RPMI7951 (cell line): ENCODE results near the gene KDM2B. TPM values are rescaled to one million over a fixed set of nuclear protein-coding genes. Genes with fewer than 3 reads are reported as not detected.
A peak's percentile ranks its signal among the peaks of the same experiment; 100 is the strongest.

Experiments
- DNase-seq: peaks from one replicate; pipeline ENCODE4 v3.0.0-alpha.2; 2012; ENCODE audit warnings: low read depth
- total RNA-seq: library from RNA; depleted of rRNA; stranded (reverse); fragments of >200 nt; shearing (Covaris generic); gene quantifications from 2 replicates; pipeline ENCODE4 v1.2.3, GENCODE V29; 2014

The KDM2B gene
- total RNA-seq, 1 experiment from 2014 or later = 20.1 TPM

- no peak for DNase-seq
Observed at GRCh38 chr12:121561009-121561395, 19.8 kb downstream of the KDM2B start.

GRCh38 chr12:121560392-121561008 lies 20.3 kb downstream of the KDM2B start:
- no peak for DNase-seq

GRCh38 chr12:121558956-121559355 lies 21.9 kb downstream of the KDM2B start:
- DNase-seq = no peak

GRCh38 chr12:121550974-121551634 lies 29.7 kb downstream of the KDM2B start:
- DNase-seq = no peak

- DNase-seq = no peak
Observed at GRCh38 chr12:121549075-121549474, 31.7 kb downstream of the KDM2B start.

GRCh38 chr12:121545480-121545879 lies 35.3 kb downstream of the KDM2B start:
- no peak for DNase-seq

- DNase-seq = no peak
Observed at GRCh38 chr12:121543786-121544185, 37.0 kb downstream of the KDM2B start.

- no peak for DNase-seq
Observed at GRCh38 chr12:121539908-121540307, 40.9 kb downstream of the KDM2B start.

- DNase-seq = no peak
Observed at GRCh38 chr12:121538699-121539061, 42.1 kb downstream of the KDM2B start.

- DNase-seq = no peak
Observed at GRCh38 chr12:121537814-121538698, 42.8 kb downstream of the KDM2B start.

GRCh38 chr12:121536899-121537813 lies 43.7 kb downstream of the KDM2B start:
- DNase-seq = peak; percentile 69

- peak; percentile 36 for DNase-seq
Observed at GRCh38 chr12:121536054-121536898, 44.5 kb downstream of the KDM2B start.

- DNase-seq = no peak
Observed at GRCh38 chr12:121535150-121536053, 45.4 kb downstream of the KDM2B start.

GRCh38 chr12:121534495-121535148 lies 46.2 kb downstream of the KDM2B start:
- DNase-seq = no peak

GRCh38 chr12:121533394-121534090 lies 47.3 kb downstream of the KDM2B start:
- DNase-seq = no peak

GRCh38 chr12:121532503-121533393 lies 48.1 kb downstream of the KDM2B start:
- DNase-seq = peak; percentile 9

- no peak for DNase-seq
Observed at GRCh38 chr12:121531356-121531750, 49.5 kb downstream of the KDM2B start.
